Activated T-helper 1 cell treated with anti-CD3 and anti-CD28 coated beads, Interleukin-12 subunit alpha, Interleukin-12 subunit beta, Interleukin-2, Interleukin-4 antibody, amounts not matched to agents 30 ng/mL and 10 ng/mL and 1 ng/mL, durations not matched to agents 14 hours and 24 hours and 36 hours (primary cell): ENCODE results near the gene OPCML. TPM values are rescaled to one million over a fixed set of nuclear protein-coding genes. Genes with fewer than 3 reads are reported as not detected.

Experiments
- DNase-seq: peaks from one replicate; pipeline ENCODE4 v3.0.0; 2021; ENCODE audit warnings: low spot score
- H3K27ac Mint-ChIP-seq: one replicate; pipeline ENCODE4 v1.8.0; 2021; ENCODE audit warnings: mild to moderate bottlenecking, mixed read lengths
- H3K27me3 Mint-ChIP-seq: one replicate; pipeline ENCODE4 v1.8.0; 2022; ENCODE audit warnings: mild to moderate bottlenecking, moderate library complexity, mixed read lengths; ENCODE audit not compliant: insufficient read depth
- H3K36me3 Mint-ChIP-seq: one replicate; pipeline ENCODE4 v1.8.0; 2021; ENCODE audit warnings: low read depth, mixed read lengths
- H3K4me1 Mint-ChIP-seq: one replicate; pipeline ENCODE4 v1.8.0; 2021; ENCODE audit warnings: low read depth, mixed read lengths
- H3K4me3 Mint-ChIP-seq: one replicate; pipeline ENCODE4 v1.8.0; 2021; ENCODE audit warnings: mild to moderate bottlenecking, moderate library complexity, mixed read lengths
- H3K9me3 Mint-ChIP-seq: one replicate; pipeline ENCODE4 v1.8.0; 2021; ENCODE audit warnings: mixed read lengths
- intact Hi-C: fragments of 100-400 bp; cut with micrococcal nuclease; formaldehyde crosslinking; loops from one replicate; pipeline ENCODE4 v1.15.1; 2024
- total RNA-seq: library from RNA; stranded (reverse); gene quantifications from 2 replicates; pipeline ENCODE4 v1.2.3, GENCODE V29; 2022

The OPCML gene
- total RNA-seq, 1 donor from 2014 or later: not detected

- intact Hi-C loops: no loop called here
- no peak overlapping the region for H3K4me3 Mint-ChIP-seq
- no peak overlapping the region for H3K27ac Mint-ChIP-seq
- peaks cover 5% of the 10 kb centered on the region for H3K9me3 Mint-ChIP-seq
- no peaks in the 10 kb centered on the region for H3K27me3 Mint-ChIP-seq
- no peak for DNase-seq
- H3K36me3 Mint-ChIP-seq: no peaks in the 10 kb centered on the region
- H3K4me1 Mint-ChIP-seq: no peaks in the 10 kb centered on the region
Measured at GRCh38 chr11:132658004-132658403, 874.3 kb downstream of the OPCML start.

GRCh38 chr11:132655187-132655855 is 877.0 kb downstream of the OPCML start:
- intact Hi-C loops: no loop called here
- no peak for DNase-seq
- H3K4me1 Mint-ChIP-seq: no peaks in the 10 kb centered on the region
- H3K36me3 Mint-ChIP-seq: no peaks in the 10 kb centered on the region
- no peak overlapping the region for H3K4me3 Mint-ChIP-seq
- no peaks in the 10 kb centered on the region for H3K27me3 Mint-ChIP-seq
- no peak overlapping the region for H3K27ac Mint-ChIP-seq
- peaks cover 5% of the 10 kb centered on the region for H3K9me3 Mint-ChIP-seq

- Mint-ChIP-seq H3K4me1 (no peaks in the 10 kb centered on the region), H3K9me3 (peaks cover 5% of the 10 kb centered on the region), H3K4me3 (no peak overlapping the region), H3K27ac (no peak overlapping the region), H3K27me3 (peaks cover 2% of the 10 kb centered on the region), H3K36me3 (no peaks in the 10 kb centered on the region)
- no peak for DNase-seq
- intact Hi-C loops: no loop called here
Measured at GRCh38 chr11:132653237-132653636, 879.1 kb downstream of the OPCML start.

- DNase-seq: no peak
Measured at GRCh38 chr11:132650969-132651720, 881.2 kb downstream of the OPCML start.

GRCh38 chr11:132649277-132649676 is 883.0 kb downstream of the OPCML start:
- DNase-seq: no peak
- H3K27me3 Mint-ChIP-seq: peaks cover 2% of the 10 kb centered on the region
- H3K4me3 Mint-ChIP-seq: no peak overlapping the region
- no peaks in the 10 kb centered on the region for H3K36me3 Mint-ChIP-seq
- intact Hi-C loops: no loop called here
- H3K9me3 Mint-ChIP-seq: no peaks in the 10 kb centered on the region
- no peaks in the 10 kb centered on the region for H3K4me1 Mint-ChIP-seq
- H3K27ac Mint-ChIP-seq: no peak overlapping the region

More at GRCh38 chr11:132650969-132651720, 881.2 kb downstream of the OPCML start:
- Mint-ChIP-seq H3K27me3 (peaks cover 2% of the 10 kb centered on the region), H3K27ac (no peak overlapping the region), H3K9me3 (no peaks in the 10 kb centered on the region), H3K36me3 (no peaks in the 10 kb centered on the region), H3K4me1 (no peaks in the 10 kb centered on the region), H3K4me3 (no peak overlapping the region)
- intact Hi-C loops: no loop called here

- Mint-ChIP-seq H3K4me1 (no peaks in the 10 kb centered on the region), H3K9me3 (no peaks in the 10 kb centered on the region), H3K36me3 (no peaks in the 10 kb centered on the region), H3K4me3 (no peak overlapping the region), H3K27ac (no peak overlapping the region), H3K27me3 (peaks cover 2% of the 10 kb centered on the region)
- no peak for DNase-seq
- intact Hi-C loops: no loop called here
Measured at GRCh38 chr11:132648851-132649250, 883.5 kb downstream of the OPCML start.

GRCh38 chr11:132646890-132647289 is 885.4 kb downstream of the OPCML start:
- Mint-ChIP-seq H3K27me3 (peaks cover 2% of the 10 kb centered on the region), H3K4me3 (no peak overlapping the region), H3K4me1 (no peaks in the 10 kb centered on the region), H3K36me3 (no peaks in the 10 kb centered on the region), H3K27ac (no peak overlapping the region), H3K9me3 (no peaks in the 10 kb centered on the region)
- intact Hi-C loops: no loop called here
- DNase-seq: no peak

GRCh38 chr11:132644520-132645239 is 887.6 kb downstream of the OPCML start:
- intact Hi-C loops: no loop called here
- peaks cover 2% of the 10 kb centered on the region for H3K27me3 Mint-ChIP-seq
- no peaks in the 10 kb centered on the region for H3K36me3 Mint-ChIP-seq
- H3K27ac Mint-ChIP-seq: no peak overlapping the region
- no peak for DNase-seq
- no peak overlapping the region for H3K4me3 Mint-ChIP-seq
- no peaks in the 10 kb centered on the region for H3K9me3 Mint-ChIP-seq
- no peaks in the 10 kb centered on the region for H3K4me1 Mint-ChIP-seq

- Mint-ChIP-seq H3K27me3 (no peaks in the 10 kb centered on the region), H3K36me3 (no peaks in the 10 kb centered on the region), H3K4me1 (no peaks in the 10 kb centered on the region), H3K9me3 (no peaks in the 10 kb centered on the region), H3K27ac (no peak overlapping the region), H3K4me3 (no peak overlapping the region)
- intact Hi-C loops: no loop called here
- no peak for DNase-seq
Measured at GRCh38 chr11:132643239-132643638, 889.1 kb downstream of the OPCML start.

GRCh38 chr11:132640952-132641351 is 891.3 kb downstream of the OPCML start:
- H3K27me3 Mint-ChIP-seq: no peaks in the 10 kb centered on the region
- no peak overlapping the region for H3K27ac Mint-ChIP-seq
- no peak overlapping the region for H3K4me3 Mint-ChIP-seq
- no peak for DNase-seq
- intact Hi-C loops: no loop called here
- no peaks in the 10 kb centered on the region for H3K4me1 Mint-ChIP-seq
- H3K36me3 Mint-ChIP-seq: no peaks in the 10 kb centered on the region
- no peaks in the 10 kb centered on the region for H3K9me3 Mint-ChIP-seq

- no peaks in the 10 kb centered on the region for H3K9me3 Mint-ChIP-seq
- no peaks in the 10 kb centered on the region for H3K36me3 Mint-ChIP-seq
- H3K4me3 Mint-ChIP-seq: no peak overlapping the region
- no peaks in the 10 kb centered on the region for H3K4me1 Mint-ChIP-seq
- H3K27ac Mint-ChIP-seq: no peak overlapping the region
- no peaks in the 10 kb centered on the region for H3K27me3 Mint-ChIP-seq
- no peak for DNase-seq
- intact Hi-C loops: no loop called here
Measured at GRCh38 chr11:132639986-132640385, 892.3 kb downstream of the OPCML start.

GRCh38 chr11:132639403-132639802 is 892.9 kb downstream of the OPCML start:
- intact Hi-C loops: no loop called here
- no peak for DNase-seq
- Mint-ChIP-seq H3K4me3 (no peak overlapping the region), H3K27me3 (no peaks in the 10 kb centered on the region), H3K4me1 (no peaks in the 10 kb centered on the region), H3K36me3 (no peaks in the 10 kb centered on the region), H3K27ac (no peak overlapping the region), H3K9me3 (no peaks in the 10 kb centered on the region)

GRCh38 chr11:132638423-132638822 is 893.9 kb downstream of the OPCML start:
- Mint-ChIP-seq H3K27me3 (no peaks in the 10 kb centered on the region), H3K4me3 (no peak overlapping the region), H3K36me3 (no peaks in the 10 kb centered on the region), H3K27ac (no peak overlapping the region), H3K4me1 (no peaks in the 10 kb centered on the region), H3K9me3 (no peaks in the 10 kb centered on the region)
- DNase-seq: no peak
- intact Hi-C loops: no loop called here
